ENCODE measurements around the gene TEX52. TPM values are rescaled to one million over a fixed set of nuclear protein-coding genes. Genes with fewer than 3 reads are reported as not detected.

Gene TEX52
- total and polyA plus RNA-seq, 2 of the 8 experiments (the other 6 are each of a cell fraction or from before 2014, with no cell fraction given), result not detected

- Histone ChIP-seq H4K91ac (replicated peaks; ENCODE audit: insufficient read length, low read length) (no peak overlapping the region), H4K8ac (ENCODE audit: extremely low read depth, insufficient read depth, low read length) (no peak overlapping the region), H3K56ac (replicated peaks; ENCODE audit: insufficient read length, low read depth, low read length) (no peak overlapping the region), H3K36me3 (ENCODE audit: control insufficient read depth in 2 of 4, insufficient read depth in 4 of 4, low read length in 3 of 4) (peaks cover 0 to 19% (median 1%) of the 10 kb centered on the region in 4 experiments; a peak in 2 of 8 replicates), H2AK5ac (ENCODE audit: low read depth, low read length) (no peak overlapping the region), H3K23me2 (ENCODE audit: low read depth, low read length) (peaks cover 7% of the 10 kb centered on the region), H2AFZ (ENCODE audit: low read length) (no peak overlapping the region), H3K9ac (replicated peaks in 1 of 4; ENCODE audit: extremely low read depth in 1 of 4, low read depth in 3 of 4, low read length in 3 of 4) (no peak overlapping the region), H2BK12ac (ENCODE audit: low read depth, low read length) (no peak overlapping the region), H3K18ac (ENCODE audit: extremely low read depth, low read length) (no peak overlapping the region), H2BK15ac (ENCODE audit: low read length) (no peak overlapping the region), H3K4ac (replicated peaks; ENCODE audit: insufficient read length, low read depth, low read length) (no peak overlapping the region), H4K5ac (ENCODE audit: insufficient read length, low read depth, low read length) (no peak overlapping the region), H3K79me1 (ENCODE audit: low read depth, low read length) (peaks cover 6% of the 10 kb centered on the region), H3K79me2 (ENCODE audit: control insufficient read depth in 1 of 2, insufficient read depth in 2 of 2, low read length in 2 of 2) (peaks cover 3 to 68% of the 10 kb centered on the region in 2 experiments; a peak in 3 of 4 replicates), H3K4me1 (replicated peaks in 1 of 4; ENCODE audit: control insufficient read depth in 3 of 4, insufficient read depth in 4 of 4, low read length in 3 of 4) (peaks cover 2 to 4% (median 3%) of the 10 kb centered on the region in 4 experiments; a peak in 5 of 7 replicates), H4K20me1 (replicated peaks in 1 of 2; ENCODE audit: control insufficient read depth in 1 of 2, insufficient read depth in 2 of 2, low read length in 2 of 2) (peaks cover 1 to 2% of the 10 kb centered on the region in 2 experiments), H3K27ac (ENCODE audit: low read depth, low read length) (no peak overlapping the region), H3K14ac (ENCODE audit: insufficient read length) (no peak overlapping the region), H3K4me3 (ENCODE audit: extremely low read depth in 1 of 4, insufficient read depth in 2 of 4, low read depth in 3 of 4, low read length in 4 of 4) (no peak overlapping the region), H3K27me3 (replicated peaks in 1 of 4; ENCODE audit: control insufficient read depth in 3 of 4, extremely low read depth in 1 of 4, insufficient read depth in 3 of 4, low read length in 3 of 4) (no peaks in the 10 kb centered on the region), H3K23ac (ENCODE audit: insufficient read length) (no peak overlapping the region), H2BK120ac (replicated peaks; ENCODE audit: low read depth, low read length) (no peak overlapping the region), H3K9me3 (ENCODE audit: insufficient read depth in 2 of 2, low read depth in 1 of 2, low read length in 1 of 2) (no peaks in the 10 kb centered on the region), H3K4me2 (ENCODE audit: insufficient read depth in 1 of 2, low read depth in 2 of 2, low read length in 2 of 2) (no peak overlapping the region; a peak in 1 of 4 replicates), H2BK20ac (ENCODE audit: low read length) (no peak overlapping the region), H2BK5ac (ENCODE audit: low read depth, low read length) (no peak overlapping the region)
- DNase-seq (ENCODE audit: low read depth in 1 of 2, low spot score in 2 of 2), result no peak
- 97% methylated on average over 3 of the region's 3 CpGs; no CpG with 5 or more reads in 1 of the 2 experiments for WGBS, 2 experiments (ENCODE audit: extremely low coverage in 1 of 2, insufficient coverage in 1 of 2, insufficient read length in 1 of 2, insufficient replicate concordance in 2 of 2, low coverage in 1 of 2, low lambda C conversion rate in 2 of 2, missing lambda C conversion rate in 1 of 2)
- CTCF ChIA-PET (ENCODE audit: partially characterized antibody), result interaction anchor here (0.9 to 4.7 kb wide), 10 partner anchors 10 to 147 kb away, joined by 3 to 33 read pairs (median 4); partner anchors contain the start of gene TULP3
- POLR2A ChIA-PET (ENCODE audit: partially characterized antibody), result interaction anchor here (1.0 to 4.1 kb wide), 5 partner anchors 11 to 34 kb away, joined by 3 to 31 read pairs (median 6); partner anchors contain the start of genes TEX52 and TULP3
- no peak for TF ChIP-seq JUN (IDR thresholded peaks at IDR 0.05; ENCODE audit: low read depth, low read length)
- TF ChIP-seq PHF8 (conservative IDR thresholded peaks at IDR 0.05; ENCODE audit: low read depth, low read length), result no peak
- TF ChIP-seq SUZ12 (IDR thresholded peaks at IDR 0.05; ENCODE audit: low read length), result no peak
- TF ChIP-seq, protein P1, sequence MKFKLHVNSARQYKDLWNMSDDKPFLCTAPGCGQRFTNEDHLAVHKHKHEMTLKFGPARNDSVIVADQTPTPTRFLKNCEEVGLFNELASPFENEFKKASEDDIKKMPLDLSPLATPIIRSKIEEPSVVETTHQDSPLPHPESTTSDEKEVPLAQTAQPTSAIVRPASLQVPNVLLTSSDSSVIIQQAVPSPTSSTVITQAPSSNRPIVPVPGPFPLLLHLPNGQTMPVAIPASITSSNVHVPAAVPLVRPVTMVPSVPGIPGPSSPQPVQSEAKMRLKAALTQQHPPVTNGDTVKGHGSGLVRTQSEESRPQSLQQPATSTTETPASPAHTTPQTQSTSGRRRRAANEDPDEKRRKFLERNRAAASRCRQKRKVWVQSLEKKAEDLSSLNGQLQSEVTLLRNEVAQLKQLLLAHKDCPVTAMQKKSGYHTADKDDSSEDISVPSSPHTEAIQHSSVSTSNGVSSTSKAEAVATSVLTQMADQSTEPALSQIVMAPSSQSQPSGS (IDR thresholded peaks at IDR 0.05; ENCODE audit: low read length), result no peak
- FAIRE-seq, result no peak
Measured at GRCh38 chr12:2879853-2880252, 23.0 kb upstream of the TEX52 start.
